Endothelial cell of umbilical vein (primary cell): ENCODE measurements around the gene KRT6C. TPM values are rescaled to one million over a fixed set of nuclear protein-coding genes. Genes with fewer than 3 reads are reported as not detected.

Experiments used
- BruUV-seq: library from RNA; stranded (reverse); fragments of 400-500 nt; replicated peaks from 2 replicates; lab custom pipeline; 2021; lab: Mats Ljungman, UMichigan
- CTCF ChIA-PET: fragments of 300-600, 350-600 bp; sonication (Branson Sonifier 250); formaldehyde crosslinking; loops from one replicate; lab custom pipeline; 2021; ENCODE audit warnings: antibody characterized with exemption, inconsistent platforms; lab: Charles Lee
- POLR2A ChIA-PET: fragments of 300-600, 350-600 bp; sonication (Branson Sonifier 250); formaldehyde crosslinking; loops from one replicate; lab custom pipeline; 2021; ENCODE audit warnings: antibody characterized with exemption, inconsistent platforms; lab: Charles Lee
- DNase-seq: peaks from one replicate; pipeline ENCODE4 v3.0.0-alpha.2; 2011; ENCODE audit warnings: low read depth, low spot score
- FAIRE-seq: peaks from 2 replicates; lab custom pipeline; 2011; peaks lifted over from hg19 to GRCh38; lab: Jason Lieb, UNC
- H2AFZ ChIP-seq: 2 replicates; pipeline ENCODE4 v1.6.0; 2012; ENCODE audit warnings: low read depth, low read length, control low read depth, inconsistent platforms
- H3K27ac ChIP-seq: 2 replicates; pipeline ENCODE4 v1.5.1; 2011; ENCODE audit warnings: low read depth, mild to moderate bottlenecking, control low read depth, low read length, moderate library complexity; ENCODE audit not compliant: insufficient read depth
- H3K27me3 ChIP-seq, 2 experiments: 2 replicates each; pipeline versions ENCODE4 v1.6.0 to v1.6.1; 2011; ENCODE audit warnings: low read length in 2 of 2, mixed read lengths in 1 of 2; ENCODE audit not compliant: control insufficient read depth in 2 of 2, insufficient read depth in 2 of 2
- H3K36me3 ChIP-seq, 2 experiments: 2 replicates in 1 of 2; 3 replicates in 1 of 2; pipeline ENCODE4 v1.5.1; 2011; ENCODE audit warnings: low read length in 2 of 2, mild to moderate bottlenecking in 1 of 2, moderate library complexity in 1 of 2; ENCODE audit not compliant: control insufficient read depth in 2 of 2, insufficient read depth in 2 of 2; ENCODE audit errors: extremely low read depth in 1 of 2
- H3K4me1 ChIP-seq: 3 replicates; pipeline ENCODE4 v1.5.1; 2011; ENCODE audit warnings: mild to moderate bottlenecking, low read length; ENCODE audit not compliant: control insufficient read depth, insufficient read depth; ENCODE audit errors: extremely low read depth
- H3K4me2 ChIP-seq: 2 replicates; pipeline ENCODE4 v1.6.1; 2011; ENCODE audit warnings: low read length, control low read depth, mixed read lengths; ENCODE audit not compliant: insufficient read depth
- H3K4me3 ChIP-seq, 3 experiments: fragments of 200-600 bp in 1 of 3; sonication (generic), shearing (Covaris generic) in 1 of 3; replicated peaks in 1 of 3; 2 replicates each; pipeline ENCODE4 v1.5.1; 2011 to 2016; ENCODE audit warnings: control low read depth in 3 of 3, low read length in 3 of 3, mild to moderate bottlenecking in 2 of 3, inconsistent platforms in 1 of 3, low read depth in 1 of 3, moderate library complexity in 1 of 3; ENCODE audit not compliant: insufficient read depth in 1 of 3
- H3K79me2 ChIP-seq: 2 replicates; pipeline ENCODE4 v1.6.0; 2012; ENCODE audit warnings: low read length, inconsistent platforms; ENCODE audit not compliant: control insufficient read depth, insufficient read depth
- H3K9ac ChIP-seq: replicated peaks from 2 replicates; pipeline ENCODE3; 2011; ENCODE audit warnings: low read length, control low read depth; ENCODE audit not compliant: insufficient read depth; ENCODE audit errors: extremely low read depth
- H3K9me1 ChIP-seq: replicated peaks from 3 replicates; pipeline ENCODE4 v1.6.0; 2011; ENCODE audit warnings: mild to moderate bottlenecking, low read length; ENCODE audit not compliant: control insufficient read depth, insufficient read depth; ENCODE audit errors: extremely low read depth
- H3K9me3 ChIP-seq: replicated peaks from 2 replicates; pipeline ENCODE4 v1.5.1; 2012; ENCODE audit warnings: low read length, inconsistent platforms; ENCODE audit not compliant: control insufficient read depth, insufficient read depth
- H4K20me1 ChIP-seq: replicated peaks from 2 replicates; pipeline ENCODE3; 2011; ENCODE audit warnings: mild to moderate bottlenecking, low read length; ENCODE audit not compliant: control insufficient read depth, insufficient read depth; ENCODE audit errors: extremely low read depth
- EZH2 ChIP-seq: IDR thresholded peaks from 2 replicates; pipeline ENCODE4 v1.6.1; 2012; ENCODE audit warnings: borderline replicate concordance, low read depth, mild to moderate bottlenecking, moderate library complexity, low read length, inconsistent platforms; ENCODE audit not compliant: severe bottlenecking
- FOS ChIP-seq: IDR thresholded peaks from 2 replicates; pipeline ENCODE4 v1.6.1; 2011; ENCODE audit warnings: mild to moderate bottlenecking, low read length, moderate library complexity, borderline replicate concordance; ENCODE audit not compliant: insufficient read depth
- GATA2 ChIP-seq: IDR thresholded peaks from 2 replicates; pipeline ENCODE4 v1.7.0; 2011; ENCODE audit warnings: low read depth, mild to moderate bottlenecking, moderate library complexity, mixed read lengths, low read length; ENCODE audit not compliant: insufficient read length, insufficient read depth
- JUN ChIP-seq: IDR thresholded peaks from 2 replicates; pipeline ENCODE4 v1.6.1; 2011; ENCODE audit warnings: borderline replicate concordance, low read depth; ENCODE audit not compliant: insufficient read length, insufficient read depth
- MYC ChIP-seq: IDR thresholded peaks from one replicate; pipeline ENCODE4 v1.6.1; 2011; ENCODE audit warnings: mild to moderate bottlenecking, low read depth, low read length
- POLR2A ChIP-seq: IDR thresholded peaks from 2 replicates; pipeline ENCODE4 v1.6.1; 2012; ENCODE audit warnings: low read depth, mild to moderate bottlenecking, control low read depth, low read length
- POLR2AphosphoS5 ChIP-seq: IDR thresholded peaks from 2 replicates; pipeline ENCODE4 v1.6.1; 2012; ENCODE audit warnings: low read depth, mild to moderate bottlenecking, control low read depth, low read length, moderate library complexity; ENCODE audit not compliant: insufficient read depth
- dilution Hi-C: fragments of 300-500 bp; cut with MboI; formaldehyde crosslinking; loops from one replicate; pipeline ENCODE4 v1.15.0; 2019; ENCODE audit warnings: low sequenced_read_pairs; ENCODE audit not compliant: extremely low pct_ligation_motif_present
- intact Hi-C: fragments of 100-400 bp; cut with micrococcal nuclease; formaldehyde crosslinking; loops from one replicate; pipeline ENCODE4 v1.10.0; 2022
- polyA plus RNA-seq, 4 experiments: library from polyadenylated mRNA; depleted of rRNA in 3 of 4; stranded (reverse) in 3 of 4; unstranded in 1 of 4; fragments of >200 nt; gene quantifications; 2 replicates each; pipeline versions ENCODE4 v1.2.1 to v1.2.3, GENCODE V29; 2011 to 2012; ENCODE audit warnings: missing spikeins in 1 of 4
- total RNA-seq: library from RNA; stranded (reverse); gene quantifications from 2 replicates; pipeline ENCODE4 v1.2.3, GENCODE V29; 2021
- TF ChIP-seq, protein P1 (sequence below), 2 donors: IDR thresholded peaks; 1 replicate in 1 of 2; 2 replicates in 1 of 2; pipeline ENCODE4 v1.5.1; 2011; ENCODE audit warnings: low read length in 2 of 2, mild to moderate bottlenecking in 2 of 2, moderate library complexity in 2 of 2, control low read depth in 1 of 2, inconsistent platforms in 1 of 2, low read depth in 1 of 2; ENCODE audit not compliant: insufficient read depth in 1 of 2; ENCODE audit errors: extremely low read depth in 1 of 2
- TF ChIP-seq, protein P2 (sequence below): IDR thresholded peaks from 2 replicates; pipeline ENCODE4 v1.6.1; 2011; ENCODE audit not compliant: insufficient read depth, insufficient read length

KRT6C gene
- total and polyA plus RNA-seq, 2 donors (not counting 3 experiments of a cell fraction or from before 2014, with no cell fraction given), result not detected

DNA sequence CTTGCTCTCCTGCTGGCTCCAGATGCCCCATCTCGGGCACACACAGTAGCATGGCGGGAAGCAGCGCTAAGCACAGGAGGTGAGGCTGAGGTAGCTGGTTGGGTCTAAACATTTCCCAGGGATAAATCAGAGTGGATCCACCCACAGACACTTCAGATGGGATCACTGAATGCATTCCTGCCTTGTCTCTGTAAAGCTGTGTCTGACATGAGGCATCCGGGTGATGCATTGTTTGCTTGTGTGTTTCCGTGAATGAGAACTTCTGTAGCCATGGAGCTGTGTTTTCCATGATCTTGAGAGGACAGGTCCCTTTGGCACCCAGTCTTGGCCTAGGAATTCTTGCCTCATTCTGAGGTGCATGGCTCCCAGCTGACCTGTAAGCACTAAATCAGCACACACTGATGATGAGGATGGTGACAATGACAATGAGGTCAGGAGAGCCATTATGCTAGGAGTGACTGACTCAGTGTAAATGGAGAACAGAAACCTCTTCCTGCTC, 32.7 kb downstream of the KRT6C start:
- H3K79me2 ChIP-seq, result no peaks in the 10 kb centered on the region
- H3K27me3 ChIP-seq, result peaks cover 7 to 8% of the 10 kb centered on the region in 2 experiments
- no peaks in the 10 kb centered on the region for H3K4me1 ChIP-seq
- CTCF ChIA-PET, result interaction anchor here (0.9 to 2.2 kb wide), 2 partner anchors 13 to 44 kb away, joined by 3 to 6 read pairs; no protein-coding TSS in a partner anchor
- intact Hi-C loops (no loop called here), dilution Hi-C loops (no loop called here)
- BruUV-seq, result no TSS peak
- TF ChIP-seq POLR2AphosphoS5 (no peak), FOS (no peak)
- H3K4me3 ChIP-seq, result no peak overlapping the region
- H3K9ac ChIP-seq, result no peak overlapping the region
- no peak for FAIRE-seq
- no peaks in the 10 kb centered on the region for H3K9me1 ChIP-seq
- no peak for DNase-seq
- H3K4me2 ChIP-seq, result no peak overlapping the region
- no peak overlapping the region for H3K27ac ChIP-seq
- no peaks in the 10 kb centered on the region for H4K20me1 ChIP-seq
- POLR2A ChIA-PET, result no interaction called here
- no peaks in the 10 kb centered on the region for H3K9me3 ChIP-seq
- H3K36me3 ChIP-seq, result no peaks in the 10 kb centered on the region
- H2AFZ ChIP-seq, result no peak overlapping the region

- Histone ChIP-seq H4K20me1 (no peaks in the 10 kb centered on the region), H3K4me3 (no peak overlapping the region), H3K27ac (no peak overlapping the region), H3K4me2 (no peak overlapping the region), H3K9ac (no peak overlapping the region), H3K27me3 (peaks cover 4 to 7% of the 10 kb centered on the region in 2 experiments), H3K36me3 (no peaks in the 10 kb centered on the region), H3K9me3 (no peaks in the 10 kb centered on the region), H3K4me1 (no peaks in the 10 kb centered on the region), H2AFZ (no peak overlapping the region), H3K79me2 (no peaks in the 10 kb centered on the region), H3K9me1 (no peaks in the 10 kb centered on the region)
- no TSS peak for BruUV-seq
- TF ChIP-seq POLR2A (no peak), JUN (no peak), GATA2 (no peak), EZH2 (no peak), MYC (no peak), POLR2AphosphoS5 (no peak), FOS (no peak)
- TF ChIP-seq, protein P1, sequence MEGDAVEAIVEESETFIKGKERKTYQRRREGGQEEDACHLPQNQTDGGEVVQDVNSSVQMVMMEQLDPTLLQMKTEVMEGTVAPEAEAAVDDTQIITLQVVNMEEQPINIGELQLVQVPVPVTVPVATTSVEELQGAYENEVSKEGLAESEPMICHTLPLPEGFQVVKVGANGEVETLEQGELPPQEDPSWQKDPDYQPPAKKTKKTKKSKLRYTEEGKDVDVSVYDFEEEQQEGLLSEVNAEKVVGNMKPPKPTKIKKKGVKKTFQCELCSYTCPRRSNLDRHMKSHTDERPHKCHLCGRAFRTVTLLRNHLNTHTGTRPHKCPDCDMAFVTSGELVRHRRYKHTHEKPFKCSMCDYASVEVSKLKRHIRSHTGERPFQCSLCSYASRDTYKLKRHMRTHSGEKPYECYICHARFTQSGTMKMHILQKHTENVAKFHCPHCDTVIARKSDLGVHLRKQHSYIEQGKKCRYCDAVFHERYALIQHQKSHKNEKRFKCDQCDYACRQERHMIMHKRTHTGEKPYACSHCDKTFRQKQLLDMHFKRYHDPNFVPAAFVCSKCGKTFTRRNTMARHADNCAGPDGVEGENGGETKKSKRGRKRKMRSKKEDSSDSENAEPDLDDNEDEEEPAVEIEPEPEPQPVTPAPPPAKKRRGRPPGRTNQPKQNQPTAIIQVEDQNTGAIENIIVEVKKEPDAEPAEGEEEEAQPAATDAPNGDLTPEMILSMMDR (IDR thresholded peaks at IDR 0.05; ENCODE audit: extremely low read depth in 1 of 2, insufficient read depth in 1 of 2, low read depth in 1 of 2, low read length in 2 of 2), result no peak
- TF ChIP-seq, protein P2, sequence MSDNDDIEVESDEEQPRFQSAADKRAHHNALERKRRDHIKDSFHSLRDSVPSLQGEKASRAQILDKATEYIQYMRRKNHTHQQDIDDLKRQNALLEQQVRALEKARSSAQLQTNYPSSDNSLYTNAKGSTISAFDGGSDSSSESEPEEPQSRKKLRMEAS, result no peak
- dilution Hi-C loops, result no loop called here
- DNase-seq (no peak), FAIRE-seq (no peak)
- intact Hi-C loops, result no loop called here
- CTCF ChIA-PET, result interaction anchor here (2.2 kb wide), 1 partner anchor 12 kb away, joined by 6 read pairs; no protein-coding TSS in a partner anchor
- POLR2A ChIA-PET, result no interaction called here
Observed at GRCh38 chr12:52439845-52440244, 33.8 kb downstream of the KRT6C start.
